HG03097 (cell line): ENCODE data around the gene INPP5K.

Experiments used
- ATAC-seq: cut with Tn5 transposase; IDR thresholded peaks from one replicate; pipeline ENCODE4 v1.9.1; 2021; ENCODE audit not compliant: unreplicated experiment, low FRiP score

Gene INPP5K

GRCh38 chr17:1486802-1487695 is 29.4 kb downstream of the INPP5K start:
- no peak for ATAC-seq

GRCh38 chr17:1485423-1486376 is 30.7 kb downstream of the INPP5K start:
- ATAC-seq = no peak

GRCh38 chr17:1484676-1485422 is 31.6 kb downstream of the INPP5K start:
- peak; percentile 44 for ATAC-seq

- ATAC-seq = no peak
These were observed 32.3 kb downstream of the INPP5K start for GRCh38 chr17:1484060-1484535.

- ATAC-seq = no peak
These were observed 33.7 kb downstream of the INPP5K start for GRCh38 chr17:1482680-1483079.

- ATAC-seq = no peak
These were observed 34.7 kb downstream of the INPP5K start for GRCh38 chr17:1481736-1482135.

- ATAC-seq = no peak
These were observed 35.5 kb downstream of the INPP5K start for GRCh38 chr17:1480747-1481465.

- ATAC-seq = no peak
These were observed 38.0 kb downstream of the INPP5K start for GRCh38 chr17:1478418-1478817.

GRCh38 chr17:1475321-1475854 is 41.0 kb downstream of the INPP5K start:
- no peak for ATAC-seq

- peak; percentile 59 for ATAC-seq
These were observed 41.8 kb downstream of the INPP5K start for GRCh38 chr17:1474402-1475189.

- no peak for ATAC-seq
These were observed 42.6 kb downstream of the INPP5K start for GRCh38 chr17:1473841-1474240.

GRCh38 chr17:1473170-1473569 is 43.2 kb downstream of the INPP5K start:
- ATAC-seq = no peak

GRCh38 chr17:1471911-1472821 is 44.2 kb downstream of the INPP5K start:
- no peak for ATAC-seq

- no peak for ATAC-seq
These were observed 44.9 kb downstream of the INPP5K start for GRCh38 chr17:1471490-1471889.

- ATAC-seq = no peak
These were observed 45.5 kb downstream of the INPP5K start for GRCh38 chr17:1470755-1471462.

- no peak for ATAC-seq
These were observed 46.2 kb downstream of the INPP5K start for GRCh38 chr17:1470071-1470754.
